NCI-H524 treated with DMSO at 0.1 percent for 48 hours (cell line): ENCODE measurements around the gene SLC26A3.
"Not testable (repeated sequence)": the region's sequence is repeated elsewhere in the genome, so short reads cannot be mapped to it uniquely, and the experiment has no call there.

Experiments used
- DNase-seq: peaks from one replicate; lab custom pipeline; 2025; lab: John Stamatoyannopoulos, UW

The SLC26A3 gene

DNA sequence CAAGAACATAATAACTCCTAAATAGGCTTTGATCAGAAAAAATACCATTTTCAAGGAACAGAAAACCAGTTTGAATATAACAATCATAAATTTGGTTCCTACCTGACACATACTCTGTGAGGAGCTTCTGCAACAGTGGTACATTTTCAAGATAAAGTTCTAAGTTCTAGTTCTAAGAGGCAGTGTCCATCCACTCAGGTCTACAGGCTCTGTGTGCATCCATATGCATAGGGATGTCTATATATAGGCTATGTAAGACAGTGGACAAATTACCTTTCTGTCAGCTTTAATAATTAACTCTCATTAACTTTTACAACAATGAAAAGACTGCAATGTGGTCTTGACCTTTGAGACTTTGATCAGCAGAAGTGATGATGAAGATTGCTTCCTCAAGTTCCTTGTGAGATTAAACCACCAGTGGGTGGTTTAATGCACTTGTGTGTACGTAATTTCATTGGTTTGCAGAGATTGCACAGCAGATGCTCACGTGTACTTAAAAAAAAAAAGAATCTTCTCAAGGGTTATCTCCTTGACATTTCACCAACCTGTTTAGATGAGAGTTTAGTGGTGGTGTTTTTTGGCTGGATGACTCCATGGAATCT is at the start of gene SLC26A3:
TSS of gene SLC26A3 (minus strand) at position 215 of the 602 bp plus-strand sequence. CDS start 8,714 bp downstream, outside the sequence.
- DNase-seq = peak; percentile 31

DNA sequence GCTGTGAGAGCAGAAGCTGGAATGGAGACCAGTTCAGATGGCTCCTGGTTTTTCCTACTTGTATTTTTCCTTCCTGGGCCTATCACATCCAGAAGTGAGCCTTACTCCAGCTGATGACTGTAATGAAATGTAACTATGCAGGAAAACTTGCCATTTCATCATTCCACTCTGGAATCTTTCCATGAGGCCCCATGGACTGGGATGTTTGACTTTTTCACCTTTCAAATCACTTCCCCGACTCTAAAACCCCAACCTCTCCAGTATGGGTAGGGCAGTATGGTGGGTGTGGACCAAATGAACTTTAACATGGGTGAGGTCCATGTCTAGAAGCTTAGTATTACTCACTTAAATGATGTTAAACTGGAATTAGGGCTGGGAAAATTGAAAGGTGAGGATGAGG is 47.6 kb upstream of the SLC26A3 start:
- no peak for DNase-seq

DNA sequence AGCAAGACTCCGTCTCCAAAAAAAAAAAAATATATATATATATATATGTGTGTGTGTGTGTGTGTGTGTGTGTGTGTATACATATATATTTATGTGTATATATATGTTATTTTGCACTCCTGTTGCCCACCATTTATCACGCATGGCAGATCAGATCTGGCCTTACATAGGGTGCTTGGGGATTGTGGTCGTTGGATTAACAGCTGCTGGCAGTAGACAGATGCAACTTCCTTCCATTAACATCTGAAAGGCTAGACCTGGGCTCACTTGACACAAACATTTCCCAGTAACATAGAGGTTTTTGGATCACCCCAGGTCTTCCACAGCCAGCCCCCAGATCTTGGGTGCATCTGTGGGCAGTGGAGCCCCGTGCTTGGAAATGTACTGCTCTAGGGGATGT is 47.2 kb upstream of the SLC26A3 start:
- DNase-seq = no peak

- not testable (repeated sequence) for DNase-seq
Measured at GRCh38 chr7:107848211-107848610, 45.2 kb upstream of the SLC26A3 start.

DNA sequence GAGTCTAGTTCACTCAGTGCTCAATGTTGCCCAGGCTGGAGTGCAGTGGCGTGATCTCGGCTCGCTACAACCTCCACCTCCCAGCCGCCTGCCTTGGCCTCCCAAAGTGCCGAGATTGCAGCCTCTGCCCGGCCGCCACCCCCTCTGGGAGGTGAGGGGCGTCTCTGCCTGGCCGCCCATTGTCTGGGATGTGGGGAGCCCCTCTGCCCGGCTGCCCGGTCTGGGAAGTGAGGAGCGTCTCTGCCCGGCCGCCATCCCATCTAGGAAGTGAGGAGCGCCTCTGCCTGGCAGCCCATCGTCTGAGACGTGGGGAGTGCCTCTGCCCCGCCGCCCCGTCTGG is 44.8 kb upstream of the SLC26A3 start:
- DNase-seq = not testable (repeated sequence)

- DNase-seq = no peak
Measured at GRCh38 chr7:107847168-107847835, 44.3 kb upstream of the SLC26A3 start.

GRCh38 chr7:107846324-107846723 is 43.3 kb upstream of the SLC26A3 start:
- DNase-seq = no peak

GRCh38 chr7:107843184-107843583 is 40.2 kb upstream of the SLC26A3 start:
- no peak for DNase-seq

DNA sequence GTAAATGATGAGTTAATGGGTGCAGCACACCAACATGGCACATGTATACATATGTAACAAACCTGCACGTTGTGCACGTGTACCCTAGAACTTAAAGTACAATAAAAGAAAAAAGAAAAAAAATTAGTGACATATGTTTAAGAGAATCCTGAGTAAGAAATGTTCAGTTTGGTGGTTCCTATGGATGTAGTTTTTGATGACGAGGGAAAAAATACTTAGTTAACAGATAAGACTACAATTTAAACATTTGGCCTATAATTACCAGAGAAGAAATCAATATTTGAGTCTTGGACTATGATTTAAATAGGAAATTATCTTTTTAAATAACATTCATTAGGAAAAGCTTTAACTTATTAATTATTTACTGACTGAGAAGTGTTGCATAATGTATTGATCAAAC is 39.2 kb upstream of the SLC26A3 start:
- DNase-seq = no peak

DNA sequence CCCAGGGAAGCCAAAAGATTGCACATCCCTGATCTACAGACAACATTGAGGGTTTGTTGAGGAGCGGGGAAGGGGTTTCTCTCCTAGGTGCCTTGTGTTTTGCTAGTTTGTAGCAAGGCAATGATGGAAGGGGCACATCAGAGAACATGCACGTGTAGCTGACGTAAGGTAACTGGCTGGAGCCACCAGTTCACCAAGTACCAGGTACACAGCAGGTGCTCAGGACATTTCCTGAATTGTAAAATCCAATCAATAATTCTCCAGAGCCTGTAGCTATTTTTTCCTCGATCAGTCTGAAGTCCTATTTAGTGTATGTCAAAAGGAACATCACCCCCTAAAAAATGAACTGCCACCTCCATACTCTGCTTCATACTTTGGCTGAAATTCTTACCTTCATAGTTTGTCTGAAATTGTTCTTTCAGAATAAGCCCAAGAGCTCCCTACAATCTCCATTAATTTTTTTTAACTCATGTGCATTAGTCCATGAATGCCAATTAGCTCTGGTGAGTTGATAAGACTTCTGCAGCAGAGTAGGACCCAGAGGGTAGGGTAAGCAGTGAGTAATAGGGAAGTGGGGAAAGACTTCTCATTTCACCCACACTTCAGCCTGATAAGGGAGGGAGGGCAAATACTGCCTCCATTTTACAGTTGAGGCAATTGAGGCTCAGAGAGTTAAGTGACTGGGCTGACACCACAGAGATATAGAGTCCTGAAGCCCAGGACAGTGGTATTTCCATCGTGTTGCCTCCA is 36.0 kb upstream of the SLC26A3 start:
- DNase-seq = no peak

DNA sequence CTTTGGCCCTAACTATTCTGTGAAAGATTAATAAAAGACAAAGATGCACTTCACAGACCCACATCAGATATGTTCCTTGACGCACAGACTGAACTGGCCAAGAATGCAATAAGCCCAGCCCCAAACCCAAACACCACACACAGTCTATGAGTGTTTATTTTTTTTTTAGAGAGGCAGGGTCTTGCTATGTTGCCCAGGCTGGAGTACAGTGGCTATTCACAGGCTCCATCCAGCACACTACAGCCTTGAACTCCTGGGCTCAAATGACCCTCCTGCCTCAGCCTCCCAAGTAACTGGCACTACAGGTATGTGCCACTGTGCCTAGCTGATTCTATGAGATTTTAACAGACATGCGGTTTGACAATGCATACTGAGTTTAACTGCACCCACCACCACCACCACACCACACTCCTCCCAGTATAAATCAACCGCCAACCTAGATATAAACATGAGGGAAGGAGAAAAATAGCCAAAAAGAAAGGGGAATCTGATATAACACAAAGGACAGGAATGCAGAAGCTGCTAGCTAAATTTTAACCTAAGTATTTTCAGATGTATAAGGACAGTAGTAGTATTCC is 35.1 kb upstream of the SLC26A3 start:
- DNase-seq = no peak

GRCh38 chr7:107837145-107837512 is 34.1 kb upstream of the SLC26A3 start:
- DNase-seq = no peak

GRCh38 chr7:107836237-107837144 is 33.5 kb upstream of the SLC26A3 start:
- no peak for DNase-seq

DNA sequence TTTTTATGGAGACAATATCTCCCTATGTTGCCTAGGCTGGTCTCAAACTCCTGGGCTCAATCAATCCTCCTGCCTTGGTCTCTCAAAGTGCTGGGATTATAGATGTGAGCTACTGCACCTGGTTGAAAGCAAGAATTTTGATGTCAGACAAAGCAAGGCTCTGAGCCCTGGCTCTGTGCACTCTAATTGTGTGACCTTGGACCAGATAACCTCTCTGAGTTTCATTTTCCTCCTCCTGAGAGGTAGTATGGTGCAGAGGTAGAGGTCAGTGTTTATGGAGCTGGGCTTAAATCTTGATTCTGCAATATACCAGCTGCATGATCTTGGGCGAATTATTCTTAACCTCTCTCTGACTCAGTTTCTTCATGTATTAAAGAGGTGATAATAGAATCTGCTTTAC is 31.4 kb upstream of the SLC26A3 start:
- DNase-seq = no peak

- no peak for DNase-seq
Measured at GRCh38 chr7:107833684-107834106, 30.7 kb upstream of the SLC26A3 start.

- no peak for DNase-seq
Measured at GRCh38 chr7:107830420-107830819, 27.4 kb upstream of the SLC26A3 start.

DNA sequence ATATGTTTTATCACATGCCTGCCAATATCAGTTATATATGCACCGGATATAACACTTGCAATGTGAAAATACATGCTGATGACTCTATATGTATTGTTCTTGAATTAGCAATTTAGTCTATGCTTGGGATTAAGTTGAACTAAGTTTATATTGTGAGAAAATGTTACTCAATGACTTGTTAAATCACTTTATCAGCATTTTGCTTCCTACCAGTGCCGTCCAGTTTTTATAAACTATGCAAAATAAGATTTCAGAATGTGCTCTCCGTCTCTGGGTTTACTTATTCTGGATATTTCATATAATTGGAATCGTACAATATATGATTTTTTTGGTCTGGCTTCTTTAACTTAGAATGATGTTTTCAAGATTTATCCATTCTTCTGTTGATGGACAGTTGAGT is 25.5 kb upstream of the SLC26A3 start:
- DNase-seq = no peak

GRCh38 chr7:107827501-107827900 is 24.5 kb upstream of the SLC26A3 start:
- DNase-seq = no peak

DNA sequence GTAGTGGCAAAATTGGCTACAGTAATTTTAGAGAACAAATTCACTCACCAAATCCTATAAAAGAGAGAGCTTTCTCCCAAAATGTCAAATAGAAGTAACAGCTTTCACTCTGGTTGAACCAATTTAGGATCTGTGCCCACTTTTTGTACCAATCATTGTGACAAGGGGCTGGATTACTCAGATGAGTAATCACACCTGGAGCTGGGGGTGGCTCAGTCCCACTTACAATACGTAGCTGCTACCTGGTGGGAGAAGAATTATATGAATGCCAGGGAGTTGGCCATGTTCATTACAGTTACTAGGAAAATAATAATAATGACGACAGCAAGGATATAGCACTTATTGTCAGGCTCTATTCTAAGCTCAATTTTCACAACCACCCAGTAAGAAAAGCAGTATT is 23.4 kb upstream of the SLC26A3 start:
- no peak for DNase-seq

DNA sequence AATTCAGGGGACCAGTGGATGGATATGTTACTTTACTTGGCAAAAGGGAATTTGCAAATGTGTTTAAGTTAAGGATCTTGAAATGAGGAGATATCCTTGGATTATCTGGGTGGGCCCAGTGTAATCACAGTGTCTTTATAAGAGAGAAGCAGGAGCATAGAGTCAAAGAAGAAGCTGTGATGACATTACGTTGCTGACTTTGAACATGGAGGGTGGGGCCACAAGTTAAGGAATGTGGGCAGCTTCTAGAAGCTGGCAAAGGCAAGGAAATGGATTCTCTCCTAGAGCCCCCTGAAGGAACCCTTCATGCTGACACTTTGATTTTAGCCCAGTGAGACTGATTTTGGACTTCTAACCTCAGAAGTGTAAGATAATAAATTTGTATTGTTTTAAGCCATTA is 21.8 kb upstream of the SLC26A3 start:
- DNase-seq = no peak

- no peak for DNase-seq
Measured at GRCh38 chr7:107818622-107819021, 15.6 kb upstream of the SLC26A3 start.

GRCh38 chr7:107816011-107816566 is 13.1 kb upstream of the SLC26A3 start:
- DNase-seq = no peak
